Measurements from ENCODE around the gene VWA1.
"Not testable (repeated sequence)": the region's sequence is repeated elsewhere in the genome, so short reads cannot be mapped to it uniquely, and the experiment has no call there.

The VWA1 gene

DNA sequence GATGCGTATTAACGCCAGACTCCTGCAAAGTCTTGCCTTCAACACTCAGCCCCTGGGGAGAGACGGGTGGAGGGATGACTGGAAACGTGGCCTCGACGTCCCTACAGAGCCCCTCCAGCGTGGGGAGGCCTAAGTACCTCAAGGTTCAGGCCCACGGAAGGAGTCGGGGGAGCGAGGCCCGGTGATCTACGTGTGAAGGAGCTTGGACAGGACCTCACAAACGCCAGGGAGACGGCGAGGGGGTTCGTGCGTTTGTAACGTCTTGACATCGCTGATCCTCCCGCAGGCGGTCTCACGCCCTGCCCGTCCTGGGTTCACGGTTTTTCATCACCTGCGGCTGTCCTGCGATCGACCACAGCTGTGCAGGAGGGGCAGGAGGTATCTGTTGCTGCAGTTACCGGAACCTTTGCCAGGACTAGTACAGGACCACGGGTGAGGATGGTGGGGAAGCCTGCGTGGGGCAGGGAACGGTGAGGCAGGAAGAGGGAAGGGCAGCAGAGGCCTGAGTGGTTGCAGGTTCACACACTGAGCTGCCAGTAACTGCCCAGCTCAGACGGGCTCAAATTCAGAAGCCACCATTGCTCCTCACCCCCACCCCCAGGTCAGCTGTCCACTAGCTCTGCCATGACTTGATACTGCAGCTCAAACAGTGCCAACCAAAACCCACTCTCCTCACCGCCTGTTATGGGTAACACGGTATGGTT lies 35.5 kb upstream of the VWA1 start:
- H3K27ac Mint-ChIP-seq = peak overlapping the region; percentile 89
- peaks cover 68% of the 10 kb centered on the region for H3K36me3 Mint-ChIP-seq (ENCODE audit: low read depth)
- DNase-seq = peak; percentile 35
- H3K4me3 Mint-ChIP-seq = peak overlapping the region; percentile 95
- ATAC-seq = no peak
- H3K27me3 Mint-ChIP-seq = no peaks in the 10 kb centered on the region
- peaks cover 58% of the 10 kb centered on the region for H3K4me1 Mint-ChIP-seq
- no peaks in the 10 kb centered on the region for H3K9me3 Mint-ChIP-seq

DNA sequence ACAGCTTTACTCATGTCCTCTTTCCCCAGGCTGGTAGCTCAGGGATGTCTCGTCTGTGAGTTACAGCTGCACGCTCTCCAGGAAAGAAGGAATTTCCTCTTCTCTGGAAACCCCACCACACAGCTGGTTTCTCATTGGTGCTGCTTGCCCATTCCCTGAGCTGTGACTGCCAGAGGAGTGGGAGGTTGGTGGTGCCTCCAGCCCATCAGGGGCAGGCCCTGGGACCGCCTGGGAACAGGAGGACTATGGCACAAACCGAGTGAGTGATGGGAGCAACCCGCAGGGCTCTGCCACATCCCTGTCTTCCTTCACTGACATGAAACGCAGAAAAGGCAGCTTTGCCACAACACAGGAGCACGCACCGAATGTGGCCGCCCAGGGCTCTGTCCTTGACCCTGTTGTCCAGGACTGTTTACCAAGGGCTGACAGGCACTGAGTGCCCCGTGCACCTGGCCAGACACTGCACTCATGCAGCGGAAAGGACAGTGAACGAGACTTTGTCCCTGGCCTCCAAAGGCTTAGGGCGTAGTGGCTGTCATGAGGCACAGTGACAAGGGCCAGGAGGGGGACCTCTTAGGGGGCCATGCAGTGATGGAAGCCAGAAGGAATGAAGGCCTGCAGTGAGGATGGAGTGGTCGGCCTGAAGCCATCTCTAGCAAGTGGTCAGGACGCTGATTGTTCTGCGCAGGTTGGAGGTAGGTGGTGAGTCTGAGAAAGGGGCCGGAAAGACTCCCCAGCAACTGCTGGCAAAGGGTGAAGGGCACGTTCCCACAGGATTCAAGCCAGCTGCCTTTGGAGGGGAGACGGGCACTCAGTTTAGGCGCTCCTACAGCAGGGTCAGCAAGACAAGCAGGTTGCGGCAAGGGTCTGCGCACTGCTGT lies 34.7 kb upstream of the VWA1 start:
- ATAC-seq (no peak), DNase-seq (no peak)
- Mint-ChIP-seq H3K27ac (peak overlapping the region; percentile 89), H3K9me3 (no peaks in the 10 kb centered on the region), H3K27me3 (no peaks in the 10 kb centered on the region), H3K4me1 (peaks cover 60% of the 10 kb centered on the region), H3K36me3 (ENCODE audit: low read depth) (peaks cover 68% of the 10 kb centered on the region), H3K4me3 (peak overlapping the region; percentile 95)

DNA sequence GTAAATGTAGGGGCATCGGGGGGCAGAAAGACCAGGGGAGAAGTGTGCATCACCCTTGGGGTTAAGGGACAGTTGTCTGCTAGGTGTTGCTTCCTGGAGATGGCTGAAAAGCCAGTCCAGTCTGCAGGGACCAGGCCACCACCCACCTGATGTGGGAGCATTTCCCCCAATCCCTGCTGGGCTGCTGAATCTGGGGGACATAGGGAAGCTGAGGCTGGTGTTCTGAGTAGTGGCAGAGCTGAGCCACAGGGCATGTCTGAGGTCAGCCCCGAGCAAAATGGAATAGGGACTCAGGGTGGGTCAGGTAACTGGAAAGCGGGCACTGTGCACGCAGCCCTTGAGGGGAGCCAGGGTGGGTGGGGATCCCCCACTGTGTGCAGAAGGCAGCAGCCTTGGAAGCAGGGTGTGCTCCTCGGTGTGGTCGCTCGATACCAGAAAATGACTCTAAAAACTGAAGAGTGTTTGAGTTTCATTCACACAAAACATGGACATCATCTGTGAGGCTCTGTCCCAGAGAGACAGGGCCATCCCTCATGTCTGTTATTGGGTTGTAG lies 34.0 kb upstream of the VWA1 start:
- ATAC-seq (no peak), DNase-seq (no peak)
- Mint-ChIP-seq H3K9me3 (no peaks in the 10 kb centered on the region), H3K36me3 (ENCODE audit: low read depth) (peaks cover 74% of the 10 kb centered on the region), H3K27me3 (no peaks in the 10 kb centered on the region), H3K27ac (peak overlapping the region; percentile 80), H3K4me1 (peaks cover 65% of the 10 kb centered on the region), H3K4me3 (peak overlapping the region; percentile 95)

DNA sequence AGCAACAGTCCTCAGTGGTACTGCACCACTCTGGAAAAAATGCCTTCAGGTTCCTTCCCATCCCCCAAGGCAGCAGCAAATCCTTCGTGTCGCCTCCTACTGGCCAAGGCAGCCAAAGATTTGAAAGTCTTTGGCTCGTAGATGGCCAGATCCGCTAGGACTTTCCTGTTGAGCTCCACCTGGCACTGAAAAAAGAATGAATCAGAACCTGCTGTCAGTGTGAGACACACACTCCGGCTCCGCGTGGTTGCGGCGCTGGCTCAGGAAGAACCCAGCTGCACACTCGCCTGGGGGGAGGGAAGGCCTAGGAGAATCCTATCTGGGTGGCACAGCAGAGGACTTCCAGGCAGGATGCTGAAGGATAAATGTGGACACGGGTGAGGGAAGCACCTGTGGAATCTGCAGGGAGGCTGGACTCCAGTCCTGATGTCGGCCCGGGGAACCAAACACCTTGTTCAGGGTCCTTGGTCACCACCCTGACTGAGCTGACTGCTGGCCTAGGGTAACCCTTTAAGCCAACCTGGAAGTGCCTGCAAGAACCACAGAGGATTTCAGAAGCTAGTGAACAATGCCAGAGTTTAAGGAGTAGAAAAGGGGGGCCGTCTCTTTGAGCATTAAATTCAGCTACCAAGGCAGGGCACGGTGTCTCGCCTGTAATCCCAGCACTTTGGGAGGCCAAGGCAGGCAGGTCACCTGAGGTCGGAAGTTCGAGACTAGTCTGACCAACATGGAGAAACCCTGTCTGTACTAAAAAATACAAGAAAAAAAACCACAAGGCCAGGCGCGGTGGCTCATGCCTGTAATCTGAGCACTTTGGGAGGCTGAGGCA lies 33.2 kb upstream of the VWA1 start:
- peaks cover 66% of the 10 kb centered on the region for H3K4me1 Mint-ChIP-seq
- DNase-seq (peak; percentile 60), ATAC-seq (no peak)
- H3K36me3 Mint-ChIP-seq (ENCODE audit: low read depth) = peaks cover 74% of the 10 kb centered on the region
- H3K27me3 Mint-ChIP-seq = no peaks in the 10 kb centered on the region
- H3K27ac Mint-ChIP-seq = peak overlapping the region; percentile 80
- peak overlapping the region; percentile 95 for H3K4me3 Mint-ChIP-seq
- no peaks in the 10 kb centered on the region for H3K9me3 Mint-ChIP-seq

DNA sequence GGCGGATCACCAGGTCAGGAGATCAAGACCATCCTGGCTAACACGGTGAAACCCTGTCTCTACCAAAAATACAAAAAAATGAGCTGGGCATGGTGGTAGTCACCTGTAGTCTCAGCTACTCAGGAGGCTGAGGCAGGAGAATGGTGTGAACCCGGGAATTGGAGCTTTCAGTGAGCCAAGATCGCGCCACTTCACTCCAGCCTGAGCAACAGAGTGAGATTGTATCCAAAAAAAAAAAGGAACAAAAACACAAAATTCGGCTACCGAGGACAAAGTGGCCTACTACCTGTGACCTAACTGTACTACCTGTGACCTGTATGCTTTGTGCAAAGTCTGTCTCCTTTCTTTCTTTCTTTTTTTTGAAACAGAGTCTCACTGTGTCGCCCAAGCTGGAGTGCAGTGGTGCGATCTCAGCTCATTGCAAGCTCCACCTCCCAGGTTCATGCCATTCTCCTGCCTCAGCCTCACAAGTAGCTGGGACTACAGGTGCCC lies 32.5 kb upstream of the VWA1 start:
- H3K4me3 Mint-ChIP-seq, H3K9me3 Mint-ChIP-seq, DNase-seq, H3K27me3 Mint-ChIP-seq, ATAC-seq: not testable (repeated sequence)
- peaks cover 59% of the 10 kb centered on the region for H3K4me1 Mint-ChIP-seq
- H3K27ac Mint-ChIP-seq = peak overlapping the region; percentile 77
- peaks cover 72% of the 10 kb centered on the region for H3K36me3 Mint-ChIP-seq (ENCODE audit: low read depth)

DNA sequence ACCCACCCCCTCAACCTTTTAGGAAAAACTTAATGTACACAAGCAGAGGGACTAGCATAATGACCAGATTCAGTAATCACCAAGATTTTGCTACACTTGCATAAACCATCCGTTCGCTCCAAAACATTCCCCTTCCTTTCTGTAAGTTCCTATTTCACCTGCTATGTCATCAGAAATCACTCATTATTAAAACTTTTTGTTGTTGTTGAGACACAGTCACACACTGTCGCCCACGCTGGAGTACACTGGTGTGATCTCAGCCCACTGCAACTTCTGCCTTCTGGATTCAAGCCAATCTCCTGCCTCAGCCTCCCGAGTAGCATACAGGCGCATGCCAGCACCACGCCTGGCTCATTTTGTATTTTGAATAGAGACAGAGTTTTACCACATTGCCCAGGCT lies 31.8 kb upstream of the VWA1 start:
- Mint-ChIP-seq H3K4me3 (peak overlapping the region; percentile 16), H3K9me3 (no peaks in the 10 kb centered on the region), H3K27ac (peak overlapping the region; percentile 77), H3K36me3 (ENCODE audit: low read depth) (peaks cover 71% of the 10 kb centered on the region), H3K4me1 (peaks cover 60% of the 10 kb centered on the region), H3K27me3 (no peaks in the 10 kb centered on the region)
- DNase-seq = no peak
- no peak for ATAC-seq

DNA sequence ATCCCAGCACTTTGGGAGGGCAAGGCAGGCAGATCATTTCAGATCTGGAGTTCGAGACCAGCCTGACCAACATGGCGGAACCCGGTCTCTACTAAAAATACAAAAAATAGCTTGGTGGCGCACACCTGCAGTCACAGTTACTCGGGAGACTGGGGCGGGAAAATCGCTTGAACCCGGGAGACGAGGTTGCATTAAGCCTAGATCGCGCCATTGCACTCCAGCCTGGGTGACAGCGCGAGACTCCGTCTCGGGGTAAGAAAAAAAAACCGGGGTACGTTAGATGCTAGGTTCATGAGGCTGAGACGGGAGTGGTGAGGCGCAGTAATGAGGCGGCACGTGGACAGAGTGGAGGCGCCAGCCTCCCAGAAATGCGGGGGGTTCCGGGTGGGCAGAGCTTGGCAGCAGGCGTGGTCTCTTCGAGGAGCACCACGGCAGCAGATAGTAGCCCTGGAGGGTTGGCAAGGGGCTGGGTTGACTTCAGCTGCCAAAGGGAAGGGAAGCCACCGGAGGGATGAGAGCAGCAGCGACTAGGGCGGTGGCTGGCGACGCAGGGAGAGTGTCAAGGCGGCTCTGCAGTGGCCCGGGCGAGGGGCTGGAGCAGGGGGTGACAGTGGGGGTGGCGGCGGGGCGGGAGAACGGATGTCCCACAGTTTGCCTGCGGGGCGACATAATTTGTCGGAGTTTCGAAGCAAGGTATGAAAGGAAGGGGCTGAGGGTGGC lies 29.2 kb upstream of the VWA1 start:
- H3K27me3 Mint-ChIP-seq = no peaks in the 10 kb centered on the region
- H3K27ac Mint-ChIP-seq = peak overlapping the region; percentile 95
- no peaks in the 10 kb centered on the region for H3K9me3 Mint-ChIP-seq
- H3K4me1 Mint-ChIP-seq = peaks cover 57% of the 10 kb centered on the region
- peak overlapping the region; percentile 94 for H3K4me3 Mint-ChIP-seq
- ATAC-seq (peak; percentile 5), DNase-seq (no peak)
- H3K36me3 Mint-ChIP-seq (ENCODE audit: low read depth) = peaks cover 63% of the 10 kb centered on the region

DNA sequence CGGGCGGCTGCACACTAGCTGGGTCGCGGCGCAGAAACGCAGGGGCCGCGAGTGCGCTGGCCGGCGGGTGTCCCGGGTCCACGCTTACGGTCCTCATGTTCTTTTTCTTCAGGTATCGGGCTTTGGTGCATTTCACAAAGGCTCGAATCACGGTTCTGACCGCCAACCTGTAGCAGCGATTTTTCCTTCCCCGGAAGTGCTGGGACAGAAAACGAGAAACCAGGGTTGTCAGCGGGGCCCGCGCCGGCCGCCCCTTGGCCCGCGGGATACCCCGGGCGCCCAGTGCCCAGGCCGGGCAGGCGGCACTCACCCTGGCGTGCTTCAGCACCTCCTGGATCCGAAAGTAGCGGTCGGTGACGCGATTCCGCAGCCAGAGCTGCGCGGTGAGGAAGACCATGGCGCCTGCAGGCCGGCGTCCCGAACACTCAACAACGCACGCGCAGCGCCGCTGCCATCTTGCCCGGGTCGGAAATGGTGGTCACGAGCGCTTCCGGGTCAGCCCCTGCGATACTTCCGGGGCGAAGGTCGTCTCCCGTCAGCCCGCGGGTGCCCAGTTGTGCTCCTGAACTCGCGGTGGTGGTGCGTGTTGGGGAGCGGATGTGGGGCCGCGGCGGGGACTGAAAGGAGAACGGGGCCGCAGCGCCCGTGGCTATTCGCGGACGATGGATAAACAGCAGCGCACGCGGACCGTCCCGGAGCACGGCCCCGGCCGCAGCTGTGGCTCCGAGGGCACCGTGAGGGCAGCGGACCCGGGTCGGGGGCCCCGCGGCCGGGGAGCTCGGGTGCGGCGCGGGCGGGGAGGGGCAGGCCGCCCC lies 28.5 kb upstream of the VWA1 start, which contains the start of gene MRPL20:
Gene MRPL20, minus strand, starts transcription at position 473 of the 815 bp plus-strand sequence. Its CDS starts 76 bp downstream, at position 397.
- Mint-ChIP-seq H3K36me3 (ENCODE audit: low read depth) (peaks cover 56% of the 10 kb centered on the region), H3K27me3 (no peaks in the 10 kb centered on the region), H3K4me1 (peaks cover 49% of the 10 kb centered on the region), H3K4me3 (peak within 1 kb of the TSS; percentile 94), H3K9me3 (no peaks in the 10 kb centered on the region), H3K27ac (peak within 1 kb of the TSS; percentile 95)
- peak; percentile 97 for DNase-seq
- ATAC-seq = peak; percentile 95

DNA sequence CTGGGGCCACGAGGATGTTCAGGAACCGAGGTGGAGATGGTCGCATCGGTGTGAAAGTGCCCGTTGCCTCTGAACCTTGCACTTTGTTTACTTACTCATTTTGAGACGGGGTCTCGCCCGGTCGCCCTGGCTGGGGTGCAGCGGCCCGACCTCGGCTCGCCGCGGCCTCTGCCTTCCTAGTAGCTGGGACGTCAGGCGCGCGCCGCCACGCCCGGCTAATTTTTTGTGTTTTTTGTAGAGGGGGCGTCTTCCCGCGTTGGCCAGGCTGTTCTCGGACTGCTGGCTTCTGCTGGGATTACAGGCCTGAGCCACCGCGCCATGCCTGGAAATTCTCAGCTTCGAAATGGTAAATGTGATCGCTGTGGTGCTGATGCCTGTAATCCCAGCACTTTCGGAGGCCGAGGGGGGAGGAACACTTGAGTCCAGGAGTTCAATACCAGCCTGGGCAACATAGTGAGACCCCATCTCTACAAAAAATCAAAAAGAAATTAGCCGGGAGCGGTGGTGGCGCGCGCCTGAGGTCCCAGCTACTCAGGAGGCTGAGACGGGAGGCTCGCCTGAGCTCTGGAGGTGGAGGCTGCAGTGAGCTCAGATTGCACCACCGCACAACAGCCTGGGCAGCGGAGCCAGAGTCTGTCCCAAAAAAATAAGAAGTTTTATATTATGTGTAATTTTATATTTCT lies 27.7 kb upstream of the VWA1 start:
- no peaks in the 10 kb centered on the region for H3K9me3 Mint-ChIP-seq
- no peaks in the 10 kb centered on the region for H3K27me3 Mint-ChIP-seq
- ATAC-seq (peak; percentile 4), DNase-seq (peak; percentile 32)
- H3K27ac Mint-ChIP-seq = peak overlapping the region; percentile 95
- peaks cover 50% of the 10 kb centered on the region for H3K36me3 Mint-ChIP-seq (ENCODE audit: low read depth)
- H3K4me3 Mint-ChIP-seq = peak overlapping the region; percentile 94
- H3K4me1 Mint-ChIP-seq = peaks cover 45% of the 10 kb centered on the region

DNA sequence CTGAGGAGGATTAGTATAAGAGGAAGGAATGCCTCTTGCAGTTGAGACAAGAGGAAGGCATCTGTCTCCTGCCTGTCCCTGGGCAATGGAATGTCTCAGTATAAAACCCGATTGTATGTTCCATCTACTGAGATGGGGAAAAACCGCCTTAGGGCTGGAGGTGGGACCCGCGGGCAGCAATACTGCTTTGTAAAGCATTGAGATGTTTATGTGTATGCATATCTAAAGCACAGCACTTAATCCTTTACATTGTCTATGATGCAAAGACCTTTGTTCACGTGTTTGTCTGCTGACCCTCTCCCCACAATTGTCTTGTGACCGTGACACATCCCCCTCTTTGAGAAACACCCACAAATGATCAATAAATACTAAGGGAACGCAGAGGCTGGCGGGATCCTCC lies 25.3 kb upstream of the VWA1 start:
- DNase-seq, H3K27ac Mint-ChIP-seq, ATAC-seq, H3K4me3 Mint-ChIP-seq, H3K9me3 Mint-ChIP-seq, H3K27me3 Mint-ChIP-seq: not testable (repeated sequence)
- Mint-ChIP-seq H3K36me3 (ENCODE audit: low read depth) (peaks cover 31% of the 10 kb centered on the region), H3K4me1 (peaks cover 31% of the 10 kb centered on the region)

DNA sequence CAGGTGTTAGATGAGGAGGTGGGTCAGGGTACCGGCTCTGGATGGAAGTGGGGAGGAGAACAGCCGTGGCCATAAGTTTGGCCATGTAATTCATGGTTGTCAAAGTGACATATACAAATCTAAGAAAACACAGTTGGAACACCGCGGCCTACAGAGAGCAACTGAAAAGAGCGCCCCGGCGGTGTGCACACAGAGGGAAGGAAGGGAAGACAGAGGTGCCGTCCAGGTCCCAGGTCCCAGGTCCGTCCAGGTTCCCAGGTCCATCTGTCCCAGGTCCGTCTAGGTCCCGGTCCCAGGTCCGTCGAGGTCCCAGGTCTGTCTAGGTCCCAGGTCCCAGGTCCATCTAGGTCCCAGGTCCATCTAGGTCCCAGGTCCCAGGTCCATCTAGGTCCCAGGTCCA lies 23.9 kb upstream of the VWA1 start:
- H3K9me3 Mint-ChIP-seq = no peaks in the 10 kb centered on the region
- peaks cover 19% of the 10 kb centered on the region for H3K36me3 Mint-ChIP-seq (ENCODE audit: low read depth)
- H3K4me3 Mint-ChIP-seq = no peak overlapping the region
- peaks cover 19% of the 10 kb centered on the region for H3K4me1 Mint-ChIP-seq
- no peaks in the 10 kb centered on the region for H3K27me3 Mint-ChIP-seq
- no peak overlapping the region for H3K27ac Mint-ChIP-seq
- ATAC-seq (no peak), DNase-seq (no peak)

DNA sequence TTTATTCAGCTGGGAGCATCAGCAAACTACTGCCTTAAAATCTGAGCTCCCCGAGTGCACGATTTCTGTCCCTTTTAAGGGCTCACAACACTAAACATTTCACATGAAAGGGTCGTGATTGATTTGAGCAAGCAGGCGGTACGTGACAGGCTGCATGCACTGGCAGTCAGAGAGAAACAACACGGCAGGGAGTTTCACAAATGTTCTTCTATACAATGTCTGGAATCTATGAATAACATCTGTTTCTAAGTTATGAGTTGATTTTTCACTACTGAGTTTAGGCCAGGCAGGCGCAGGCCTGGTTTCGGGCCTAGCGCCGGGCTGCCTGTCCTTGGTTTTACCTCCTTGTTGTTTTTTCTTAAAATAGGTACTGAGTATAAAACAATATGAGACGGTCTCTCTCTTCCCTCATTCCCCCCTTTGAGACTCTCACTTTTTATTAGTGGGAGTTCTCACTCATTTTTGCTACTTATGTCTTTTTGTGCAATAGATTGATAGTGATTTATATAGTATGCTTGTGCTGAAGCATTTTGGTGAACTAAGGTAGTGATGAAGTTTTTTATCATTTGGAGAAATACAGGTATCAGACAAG lies 23.1 kb upstream of the VWA1 start:
- H3K4me3 Mint-ChIP-seq, DNase-seq, H3K27ac Mint-ChIP-seq, H3K9me3 Mint-ChIP-seq, ATAC-seq, H3K27me3 Mint-ChIP-seq: not testable (repeated sequence)
- Mint-ChIP-seq H3K36me3 (ENCODE audit: low read depth) (peaks cover 17% of the 10 kb centered on the region), H3K4me1 (peaks cover 16% of the 10 kb centered on the region)

All from activated naive CD8-positive, alpha-beta T cell treated with anti-CD3 and anti-CD28 coated beads, Interleukin-2, amount 50 U/mL, for 24 hours (primary cell).